Lung (tissue), 12 donors: ENCODE data around the gene NUP35. TPM values are rescaled to one million over a fixed set of nuclear protein-coding genes. Genes with fewer than 3 reads are reported as not detected.

Source experiments
- ATAC-seq: fragments of 200-7000 bp; cut with Tn5 transposase; one replicate; pipeline ENCODE4 v1.9.1; 2020; ENCODE audit warnings: moderate number of reproducible peaks; ENCODE audit not compliant: insufficient read depth, low FRiP score
- DNase-seq, 3 donors: peaks; one replicate each; pipeline ENCODE4 v3.0.0-alpha.2; 2013 to 2017
- H3K27ac ChIP-seq, 2 donors: one replicate each; pipeline ENCODE4 v1.5.1; 2013; ENCODE audit warnings: mild to moderate bottlenecking in 2 of 2, moderate library complexity in 2 of 2, control low read depth in 1 of 2, inconsistent platforms in 1 of 2, low read depth in 1 of 2, low read length in 1 of 2
- H3K27me3 ChIP-seq, 3 donors: one replicate each; pipeline ENCODE4 v1.5.1; 2013; ENCODE audit warnings: low read length in 2 of 3; ENCODE audit not compliant: control insufficient read depth in 3 of 3, insufficient read depth in 3 of 3
- H3K36me3 ChIP-seq, 4 donors: one replicate each; pipeline ENCODE4 v1.5.1; 2013; ENCODE audit warnings: low read length in 4 of 4, mild to moderate bottlenecking in 1 of 4, moderate library complexity in 1 of 4; ENCODE audit not compliant: control insufficient read depth in 4 of 4, insufficient read depth in 4 of 4
- H3K4me1 ChIP-seq, 5 donors: one replicate each; pipeline ENCODE4 v1.5.1; 2013; ENCODE audit warnings: low read length in 5 of 5, mild to moderate bottlenecking in 2 of 5, moderate library complexity in 1 of 5; ENCODE audit not compliant: control insufficient read depth in 5 of 5, insufficient read depth in 5 of 5
- H3K4me3 ChIP-seq: one replicate; pipeline ENCODE4 v1.5.1; 2013; ENCODE audit warnings: mild to moderate bottlenecking, control low read depth, moderate library complexity
- H3K9ac ChIP-seq, 2 donors: one replicate each; pipeline ENCODE4 v1.5.1; 2013; ENCODE audit warnings: low read length in 2 of 2, control low read depth in 1 of 2; ENCODE audit not compliant: insufficient read depth in 1 of 2
- H3K9me3 ChIP-seq, 4 donors: one replicate each; pipeline ENCODE4 v1.5.1; 2013; ENCODE audit warnings: low read length in 3 of 4, mild to moderate bottlenecking in 1 of 4, moderate library complexity in 1 of 4; ENCODE audit not compliant: control insufficient read depth in 4 of 4, insufficient read depth in 3 of 4
- CTCF ChIP-seq: IDR thresholded peaks from 2 replicates; pipeline ENCODE4 v1.5.1; 2012; ENCODE audit warnings: mild to moderate bottlenecking; ENCODE audit errors: control extremely low read depth, extremely low read depth
- WGBS, 2 donors: extraction: QIAGEN DNeasy Blood & Tissue Kit; methylation state at CpG; one replicate each; pipeline ENCODE4 v1.1.7; 2013; 5-methylcytosine and 5-hydroxymethylcytosine counted together
- polyA plus RNA-seq, 2 donors: library from polyadenylated mRNA; stranded (reverse); fragments of 200-250 nt; gene quantifications; one replicate each; pipeline ENCODE4 v1.2.1, GENCODE V29; 2013
- total RNA-seq, 2 donors: library from RNA; depleted of rRNA in 1 of 2; stranded (reverse); fragments of >200 nt in 1 of 2; gene quantifications; one replicate each; pipeline ENCODE4 v1.2.1, GENCODE V29; 2014 to 2021
- donor health status: control.
- donor health status: control.
- donor health status: Bipolar disorder and iron deficiency.
- donor health status: healthy.
- donor health status: DM: yes; HTN: yes; CAD: no.

NUP35 gene
- total and polyA plus RNA-seq, 4 donors: 9.5 to 28.0 (median 12.4) TPM

- Histone ChIP-seq H3K9ac (no peak overlapping the region), H3K27me3 (no peaks in the 10 kb centered on the region), H3K27ac (no peak overlapping the region), H3K4me3 (no peak overlapping the region), H3K9me3 (peaks cover 0 to 5% (median 0%) of the 10 kb centered on the region in 4 donors), H3K36me3 (no peaks in the 10 kb centered on the region), H3K4me1 (peaks cover 0 to 5% (median 0%) of the 10 kb centered on the region in 5 donors)
- ATAC-seq (no peak), DNase-seq (no peak)
- no peak for TF ChIP-seq CTCF
- WGBS, 2 donors: 90 to 99% methylated on average over 1 of the region's 1 CpG
Observed at GRCh38 chr2:183209395-183210028, 85.3 kb downstream of the NUP35 start.

Other genes starting within 250 kb of the NUP35 start
- gene NCKAP1, start 86.0 kb upstream of the NUP35 start, total RNA-seq: 100 to 1,000 TPM in 1 of 2 donors, 10 to 100 TPM in 1; 93.7 to 194 TPM
- gene NCKAP1, start 86.0 kb upstream of the NUP35 start, polyA plus RNA-seq: 10 to 100 TPM; 36.4 to 52.5 TPM
- 1 to 10 TPM; 4.8 to 8.8 TPM for gene DUSP19, start 45.7 kb upstream of the NUP35 start, total RNA-seq
- 1 to 10 TPM in 1 of 2 donors, under 1 TPM in 1; 0.70 to 1.0 TPM for gene DUSP19, start 45.7 kb upstream of the NUP35 start, polyA plus RNA-seq